ENCODE measurements around the gene R3HDML. TPM values are rescaled to one million over a fixed set of nuclear protein-coding genes. Genes with fewer than 3 reads are reported as not detected.

The R3HDML gene
- total and polyA plus RNA-seq, 2 of the 13 experiments (the other 11 are each of a cell fraction or from before 2014, with no cell fraction given): not detected

DNA sequence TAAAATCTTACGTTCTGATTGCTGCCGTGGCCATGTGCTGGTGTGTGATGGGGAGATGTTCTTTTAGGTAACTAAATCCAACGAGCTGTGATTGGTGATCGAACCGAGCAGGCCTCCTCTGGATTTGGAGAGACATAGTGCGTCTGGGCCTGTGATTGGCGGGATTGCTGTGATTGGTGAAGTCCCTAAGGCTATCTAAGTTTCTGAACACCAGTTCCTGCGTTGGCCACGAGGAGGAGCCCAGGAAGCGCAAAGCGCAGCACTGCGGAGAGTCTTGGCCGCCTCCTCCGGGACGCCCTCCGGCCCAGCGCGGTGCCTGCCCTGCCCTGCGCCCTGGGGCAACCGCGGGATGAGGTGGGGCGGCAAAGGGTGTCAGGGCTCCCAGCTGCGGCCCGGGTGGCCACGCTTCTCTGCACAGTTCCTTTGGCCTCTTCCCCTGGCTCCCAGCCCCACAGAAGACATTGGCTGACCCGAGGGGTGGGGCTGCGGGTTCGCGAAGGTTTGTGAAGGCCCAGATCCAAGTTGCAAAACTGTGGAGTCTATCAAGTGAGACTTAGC is 51.7 kb downstream of the R3HDML start (continued):
- TF ChIP-seq, protein P1, sequence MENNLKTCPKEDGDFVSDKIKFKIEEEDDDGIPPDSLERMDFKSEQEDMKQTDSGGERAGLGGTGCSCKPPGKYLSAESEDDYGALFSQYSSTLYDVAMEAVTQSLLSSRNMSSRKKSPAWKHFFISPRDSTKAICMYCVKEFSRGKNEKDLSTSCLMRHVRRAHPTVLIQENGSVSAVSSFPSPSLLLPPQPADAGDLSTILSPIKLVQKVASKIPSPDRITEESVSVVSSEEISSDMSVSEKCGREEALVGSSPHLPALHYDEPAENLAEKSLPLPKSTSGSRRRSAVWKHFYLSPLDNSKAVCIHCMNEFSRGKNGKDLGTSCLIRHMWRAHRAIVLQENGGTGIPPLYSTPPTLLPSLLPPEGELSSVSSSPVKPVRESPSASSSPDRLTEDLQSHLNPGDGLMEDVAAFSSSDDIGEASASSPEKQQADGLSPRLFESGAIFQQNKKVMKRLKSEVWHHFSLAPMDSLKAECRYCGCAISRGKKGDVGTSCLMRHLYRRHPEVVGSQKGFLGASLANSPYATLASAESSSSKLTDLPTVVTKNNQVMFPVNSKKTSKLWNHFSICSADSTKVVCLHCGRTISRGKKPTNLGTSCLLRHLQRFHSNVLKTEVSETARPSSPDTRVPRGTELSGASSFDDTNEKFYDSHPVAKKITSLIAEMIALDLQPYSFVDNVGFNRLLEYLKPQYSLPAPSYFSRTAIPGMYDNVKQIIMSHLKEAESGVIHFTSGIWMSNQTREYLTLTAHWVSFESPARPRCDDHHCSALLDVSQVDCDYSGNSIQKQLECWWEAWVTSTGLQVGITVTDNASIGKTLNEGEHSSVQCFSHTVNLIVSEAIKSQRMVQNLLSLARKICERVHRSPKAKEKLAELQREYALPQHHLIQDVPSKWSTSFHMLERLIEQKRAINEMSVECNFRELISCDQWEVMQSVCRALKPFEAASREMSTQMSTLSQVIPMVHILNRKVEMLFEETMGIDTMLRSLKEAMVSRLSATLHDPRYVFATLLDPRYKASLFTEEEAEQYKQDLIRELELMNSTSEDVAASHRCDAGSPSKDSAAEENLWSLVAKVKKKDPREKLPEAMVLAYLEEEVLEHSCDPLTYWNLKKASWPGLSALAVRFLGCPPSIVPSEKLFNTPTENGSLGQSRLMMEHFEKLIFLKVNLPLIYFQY (CRISPR knock-in tag; IDR thresholded peaks at IDR 0.05; ENCODE audit: borderline replicate concordance): no peak
- TF ChIP-seq STAG1 (CRISPR knock-in tag; IDR thresholded peaks at IDR 0.05): peak; percentile 82
- TF ChIP-seq ZNF205 (CRISPR knock-in tag; IDR thresholded peaks at IDR 0.05): no peak
- TF ChIP-seq PHF8 (CRISPR knock-in tag; IDR thresholded peaks at IDR 0.05): 0 out of 2 replicates have a peak, but pooled peaks have one; percentile 34
- TF ChIP-seq ZSCAN31 (CRISPR knock-in tag; IDR thresholded peaks at IDR 0.05; ENCODE audit: low read depth): no peak
- TF ChIP-seq, protein P2, sequence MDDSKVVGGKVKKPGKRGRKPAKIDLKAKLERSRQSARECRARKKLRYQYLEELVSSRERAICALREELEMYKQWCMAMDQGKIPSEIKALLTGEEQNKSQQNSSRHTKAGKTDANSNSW (CRISPR knock-in tag; IDR thresholded peaks at IDR 0.05; ENCODE audit: borderline replicate concordance): no peak
- TF ChIP-seq ZNF34 (CRISPR knock-in tag; IDR thresholded peaks at IDR 0.05; ENCODE audit: borderline replicate concordance): no peak
- TF ChIP-seq HNRNPK (IDR thresholded peaks at IDR 0.05; ENCODE audit: low read depth, low read length, poor library complexity, severe bottlenecking): no peak
- no peak for TF ChIP-seq NR2F1 (CRISPR knock-in tag; IDR thresholded peaks at IDR 0.05)
- TF ChIP-seq ZNF720 (CRISPR knock-in tag; IDR thresholded peaks at IDR 0.05): no peak
- no peak for TF ChIP-seq ZNF572 (CRISPR knock-in tag; IDR thresholded peaks at IDR 0.05)
- TF ChIP-seq, protein P3, sequence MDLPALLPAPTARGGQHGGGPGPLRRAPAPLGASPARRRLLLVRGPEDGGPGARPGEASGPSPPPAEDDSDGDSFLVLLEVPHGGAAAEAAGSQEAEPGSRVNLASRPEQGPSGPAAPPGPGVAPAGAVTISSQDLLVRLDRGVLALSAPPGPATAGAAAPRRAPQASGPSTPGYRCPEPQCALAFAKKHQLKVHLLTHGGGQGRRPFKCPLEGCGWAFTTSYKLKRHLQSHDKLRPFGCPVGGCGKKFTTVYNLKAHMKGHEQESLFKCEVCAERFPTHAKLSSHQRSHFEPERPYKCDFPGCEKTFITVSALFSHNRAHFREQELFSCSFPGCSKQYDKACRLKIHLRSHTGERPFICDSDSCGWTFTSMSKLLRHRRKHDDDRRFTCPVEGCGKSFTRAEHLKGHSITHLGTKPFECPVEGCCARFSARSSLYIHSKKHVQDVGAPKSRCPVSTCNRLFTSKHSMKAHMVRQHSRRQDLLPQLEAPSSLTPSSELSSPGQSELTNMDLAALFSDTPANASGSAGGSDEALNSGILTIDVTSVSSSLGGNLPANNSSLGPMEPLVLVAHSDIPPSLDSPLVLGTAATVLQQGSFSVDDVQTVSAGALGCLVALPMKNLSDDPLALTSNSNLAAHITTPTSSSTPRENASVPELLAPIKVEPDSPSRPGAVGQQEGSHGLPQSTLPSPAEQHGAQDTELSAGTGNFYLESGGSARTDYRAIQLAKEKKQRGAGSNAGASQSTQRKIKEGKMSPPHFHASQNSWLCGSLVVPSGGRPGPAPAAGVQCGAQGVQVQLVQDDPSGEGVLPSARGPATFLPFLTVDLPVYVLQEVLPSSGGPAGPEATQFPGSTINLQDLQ (CRISPR knock-in tag; IDR thresholded peaks at IDR 0.05): peak; percentile 23; the same call in 1 of the 2 replicates
- TF ChIP-seq, protein P4, sequence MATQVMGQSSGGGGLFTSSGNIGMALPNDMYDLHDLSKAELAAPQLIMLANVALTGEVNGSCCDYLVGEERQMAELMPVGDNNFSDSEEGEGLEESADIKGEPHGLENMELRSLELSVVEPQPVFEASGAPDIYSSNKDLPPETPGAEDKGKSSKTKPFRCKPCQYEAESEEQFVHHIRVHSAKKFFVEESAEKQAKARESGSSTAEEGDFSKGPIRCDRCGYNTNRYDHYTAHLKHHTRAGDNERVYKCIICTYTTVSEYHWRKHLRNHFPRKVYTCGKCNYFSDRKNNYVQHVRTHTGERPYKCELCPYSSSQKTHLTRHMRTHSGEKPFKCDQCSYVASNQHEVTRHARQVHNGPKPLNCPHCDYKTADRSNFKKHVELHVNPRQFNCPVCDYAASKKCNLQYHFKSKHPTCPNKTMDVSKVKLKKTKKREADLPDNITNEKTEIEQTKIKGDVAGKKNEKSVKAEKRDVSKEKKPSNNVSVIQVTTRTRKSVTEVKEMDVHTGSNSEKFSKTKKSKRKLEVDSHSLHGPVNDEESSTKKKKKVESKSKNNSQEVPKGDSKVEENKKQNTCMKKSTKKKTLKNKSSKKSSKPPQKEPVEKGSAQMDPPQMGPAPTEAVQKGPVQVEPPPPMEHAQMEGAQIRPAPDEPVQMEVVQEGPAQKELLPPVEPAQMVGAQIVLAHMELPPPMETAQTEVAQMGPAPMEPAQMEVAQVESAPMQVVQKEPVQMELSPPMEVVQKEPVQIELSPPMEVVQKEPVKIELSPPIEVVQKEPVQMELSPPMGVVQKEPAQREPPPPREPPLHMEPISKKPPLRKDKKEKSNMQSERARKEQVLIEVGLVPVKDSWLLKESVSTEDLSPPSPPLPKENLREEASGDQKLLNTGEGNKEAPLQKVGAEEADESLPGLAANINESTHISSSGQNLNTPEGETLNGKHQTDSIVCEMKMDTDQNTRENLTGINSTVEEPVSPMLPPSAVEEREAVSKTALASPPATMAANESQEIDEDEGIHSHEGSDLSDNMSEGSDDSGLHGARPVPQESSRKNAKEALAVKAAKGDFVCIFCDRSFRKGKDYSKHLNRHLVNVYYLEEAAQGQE (IDR thresholded peaks at IDR 0.05; ENCODE audit: borderline replicate concordance in 1 of 2, low read depth in 1 of 2, low read length in 2 of 2): no peak
- no peak for TF ChIP-seq ZNF121 (CRISPR knock-in tag; IDR thresholded peaks at IDR 0.05)
- no peak for TF ChIP-seq SRF (IDR thresholded peaks at IDR 0.05; ENCODE audit: low read depth, low read length)
- peak; percentile 40; the same call in 1 of the 2 replicates for TF ChIP-seq KDM4B (CRISPR knock-in tag; IDR thresholded peaks at IDR 0.05)
- TF ChIP-seq ZNF547 (CRISPR knock-in tag; IDR thresholded peaks at IDR 0.05): peak; percentile 48; the same call in 1 of the 2 replicates

All from HepG2 (cell line).